GM21526 (cell line): ENCODE measurements around the gene CD38.
"Not testable (repeated sequence)": the region's sequence is repeated elsewhere in the genome, so short reads cannot be mapped to it uniquely, and the experiment has no call there.

ENCODE experiments used
- ATAC-seq: cut with Tn5 transposase; IDR thresholded peaks from one replicate; pipeline ENCODE4 v1.9.1; 2021; ENCODE audit warnings: moderate library complexity; ENCODE audit not compliant: unreplicated experiment, low FRiP score

Gene CD38

GRCh38 chr4:15778289-15779241, at the start of gene CD38:
TSS of gene CD38 (plus strand) at chr4:15778328. CDS start at chr4:15778415, 87 bp downstream.
- peak; percentile 79 for ATAC-seq

GRCh38 chr4:15729910-15730533, 48.1 kb upstream of the CD38 start:
- peak; percentile 61 for ATAC-seq

GRCh38 chr4:15733061-15733460, 45.1 kb upstream of the CD38 start:
- not testable (repeated sequence) for ATAC-seq

- no peak for ATAC-seq
Measured at GRCh38 chr4:15735536-15735935, 42.6 kb upstream of the CD38 start.

GRCh38 chr4:15736514-15737050, 41.5 kb upstream of the CD38 start:
- no peak for ATAC-seq

GRCh38 chr4:15737255-15737654, 40.9 kb upstream of the CD38 start:
- ATAC-seq = no peak

GRCh38 chr4:15738877-15739276, 39.3 kb upstream of the CD38 start:
- ATAC-seq = no peak

GRCh38 chr4:15740764-15741404, 37.2 kb upstream of the CD38 start:
- no peak for ATAC-seq

- no peak for ATAC-seq
Measured at GRCh38 chr4:15742083-15742582, 36.0 kb upstream of the CD38 start.

- no peak for ATAC-seq
Measured at GRCh38 chr4:15742637-15743036, 35.5 kb upstream of the CD38 start.

- ATAC-seq = no peak
Measured at GRCh38 chr4:15744016-15744545, 34.0 kb upstream of the CD38 start.

GRCh38 chr4:15746110-15746509, 32.0 kb upstream of the CD38 start:
- no peak for ATAC-seq

GRCh38 chr4:15749001-15749400, 29.1 kb upstream of the CD38 start:
- no peak for ATAC-seq

GRCh38 chr4:15751153-15751552, 27.0 kb upstream of the CD38 start:
- no peak for ATAC-seq

GRCh38 chr4:15753081-15753480, 25.0 kb upstream of the CD38 start:
- no peak for ATAC-seq

GRCh38 chr4:15753786-15754185, 24.3 kb upstream of the CD38 start:
- no peak for ATAC-seq

GRCh38 chr4:15754323-15754722, 23.8 kb upstream of the CD38 start:
- no peak for ATAC-seq

GRCh38 chr4:15755321-15756155, 22.6 kb upstream of the CD38 start:
- peak; percentile 10 for ATAC-seq

GRCh38 chr4:15756361-15756861, 21.7 kb upstream of the CD38 start:
- ATAC-seq = peak; percentile 89
